ENCODE results near the gene PPA1.

Gene PPA1

DNA sequence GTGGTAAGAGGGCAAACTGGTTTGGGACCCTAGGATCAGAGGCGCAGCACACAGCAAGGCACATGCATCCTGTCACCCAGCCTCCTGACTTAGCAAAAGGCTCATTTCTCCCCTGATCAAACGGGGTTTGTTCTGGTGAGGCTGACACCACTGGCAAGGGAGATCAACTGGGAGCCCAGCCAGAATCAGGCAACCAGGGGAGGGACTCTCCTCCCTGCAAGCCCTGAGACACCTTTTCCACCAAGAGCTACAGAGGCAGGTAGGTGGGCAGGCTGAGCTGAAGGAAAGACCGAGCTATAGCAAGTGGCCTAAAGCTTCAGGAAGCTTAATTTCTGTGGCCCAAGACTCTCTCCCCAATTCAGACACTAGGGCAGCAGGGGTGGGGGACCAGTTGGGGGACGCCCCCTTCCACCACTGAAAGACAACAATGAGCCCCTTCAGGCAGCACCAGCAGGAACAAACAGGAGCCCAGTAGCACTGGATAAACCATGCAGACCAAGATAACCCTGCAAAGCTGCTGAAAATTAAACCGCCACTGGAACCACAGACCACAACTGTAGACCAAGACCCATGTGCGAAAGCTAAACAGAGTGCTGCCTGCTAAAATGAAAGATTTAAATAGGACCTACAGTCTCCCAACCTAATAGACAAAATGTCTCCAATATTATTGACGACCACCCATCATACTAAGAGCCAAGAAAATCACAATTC lies 35.8 kb downstream of the PPA1 start:
- H3K4me3 ChIP-seq (ENCODE audit: low read depth, low read length), result no peak overlapping the region
- DNase-seq (ENCODE audit: low read depth), result no peak
- TF ChIP-seq, protein P1, sequence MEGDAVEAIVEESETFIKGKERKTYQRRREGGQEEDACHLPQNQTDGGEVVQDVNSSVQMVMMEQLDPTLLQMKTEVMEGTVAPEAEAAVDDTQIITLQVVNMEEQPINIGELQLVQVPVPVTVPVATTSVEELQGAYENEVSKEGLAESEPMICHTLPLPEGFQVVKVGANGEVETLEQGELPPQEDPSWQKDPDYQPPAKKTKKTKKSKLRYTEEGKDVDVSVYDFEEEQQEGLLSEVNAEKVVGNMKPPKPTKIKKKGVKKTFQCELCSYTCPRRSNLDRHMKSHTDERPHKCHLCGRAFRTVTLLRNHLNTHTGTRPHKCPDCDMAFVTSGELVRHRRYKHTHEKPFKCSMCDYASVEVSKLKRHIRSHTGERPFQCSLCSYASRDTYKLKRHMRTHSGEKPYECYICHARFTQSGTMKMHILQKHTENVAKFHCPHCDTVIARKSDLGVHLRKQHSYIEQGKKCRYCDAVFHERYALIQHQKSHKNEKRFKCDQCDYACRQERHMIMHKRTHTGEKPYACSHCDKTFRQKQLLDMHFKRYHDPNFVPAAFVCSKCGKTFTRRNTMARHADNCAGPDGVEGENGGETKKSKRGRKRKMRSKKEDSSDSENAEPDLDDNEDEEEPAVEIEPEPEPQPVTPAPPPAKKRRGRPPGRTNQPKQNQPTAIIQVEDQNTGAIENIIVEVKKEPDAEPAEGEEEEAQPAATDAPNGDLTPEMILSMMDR (IDR thresholded peaks at IDR 0.05; ENCODE audit: low read depth, low read length, missing control alignments), result no peak
- in situ Hi-C loops (cut with HindIII; ENCODE audit: low sequenced_read_pairs), result loop anchor here (5.0 kb wide), 1 partner anchor 55 kb away; no protein-coding TSS in a partner anchor

DNA sequence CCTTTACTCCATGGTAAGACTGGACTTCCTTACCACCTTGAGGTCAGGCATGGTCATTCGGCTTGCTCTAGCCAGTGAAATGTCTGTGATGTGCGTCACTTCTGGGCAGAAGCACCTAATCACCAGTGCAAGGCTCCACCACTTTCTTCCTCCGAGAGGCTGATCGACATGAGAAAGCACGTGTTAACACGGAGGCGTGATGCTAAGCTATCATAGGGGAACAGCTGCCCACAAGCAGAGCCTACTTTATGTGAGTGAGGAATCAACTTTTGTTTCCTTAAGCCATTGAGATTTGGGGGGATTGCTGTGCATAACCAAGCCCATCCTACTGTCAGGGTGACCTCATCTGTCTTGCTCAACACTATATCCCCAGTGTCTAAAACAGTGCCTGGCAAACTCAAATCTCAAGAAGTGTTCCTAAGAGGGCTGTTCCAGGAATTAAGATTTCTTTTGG lies 39.8 kb downstream of the PPA1 start:
- TF ChIP-seq, protein P1 (IDR thresholded peaks at IDR 0.05; ENCODE audit: low read depth, low read length, missing control alignments), result no peak
- H3K4me3 ChIP-seq (ENCODE audit: low read depth, low read length), result no peak overlapping the region
- no peak for DNase-seq (ENCODE audit: low read depth)
- in situ Hi-C loops (cut with HindIII; ENCODE audit: low sequenced_read_pairs), result no loop called here

DNA sequence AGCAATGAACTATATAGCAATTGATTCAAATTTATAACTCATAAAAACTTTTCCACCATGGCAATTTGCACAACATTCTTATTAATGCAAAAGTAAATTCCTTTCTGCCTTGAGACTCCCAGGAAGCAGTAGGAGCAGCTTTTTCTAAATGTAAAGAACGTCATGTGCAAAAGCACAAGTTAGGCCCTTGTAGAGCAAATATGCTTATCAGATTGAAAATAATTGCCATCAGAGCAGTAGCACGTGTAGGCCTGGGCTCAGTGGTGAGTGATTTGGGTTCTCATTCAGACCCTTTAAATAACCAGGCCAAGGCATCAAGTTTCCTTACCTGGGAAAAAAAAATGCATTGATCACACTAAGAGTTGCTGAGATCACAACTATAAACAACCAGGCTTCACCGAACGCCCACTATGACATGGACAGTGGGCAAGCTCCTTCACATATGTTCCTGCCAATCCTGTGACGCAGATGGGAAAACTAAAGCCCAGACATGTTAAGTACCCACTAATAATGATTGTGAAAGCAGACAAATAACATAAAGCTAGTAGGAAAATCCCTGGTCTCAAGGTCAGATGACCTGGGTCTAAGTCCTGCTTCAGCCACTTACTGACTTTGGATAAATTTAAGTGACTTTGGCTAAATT lies 40.8 kb downstream of the PPA1 start:
- in situ Hi-C loops (cut with HindIII; ENCODE audit: low sequenced_read_pairs), result no loop called here
- TF ChIP-seq, protein P1 (IDR thresholded peaks at IDR 0.05; ENCODE audit: low read depth, low read length, missing control alignments), result no peak
- no peak for DNase-seq (ENCODE audit: low read depth)
- no peak overlapping the region for H3K4me3 ChIP-seq (ENCODE audit: low read depth, low read length)

DNA sequence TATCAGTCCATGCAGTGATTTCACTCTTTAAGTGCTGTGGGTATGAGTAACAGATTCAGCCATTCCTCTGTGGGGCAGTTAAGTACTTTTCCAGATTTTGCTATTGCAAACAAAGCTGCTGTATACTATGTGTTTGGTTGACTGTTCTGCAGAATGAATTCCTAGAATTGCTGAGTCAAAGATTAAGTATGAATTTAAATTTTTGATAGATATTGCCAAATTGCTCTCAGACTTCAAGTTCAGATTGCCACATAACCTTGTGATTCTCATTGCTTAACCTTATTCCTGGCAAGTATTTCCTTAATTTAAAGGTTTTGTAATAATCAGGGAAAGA lies 41.3 kb downstream of the PPA1 start:
- in situ Hi-C loops (cut with HindIII; ENCODE audit: low sequenced_read_pairs), result no loop called here
- H3K4me3 ChIP-seq (ENCODE audit: low read depth, low read length), result no peak overlapping the region
- peak; percentile 67 for DNase-seq (ENCODE audit: low read depth)
- TF ChIP-seq, protein P1 (IDR thresholded peaks at IDR 0.05; ENCODE audit: low read depth, low read length, missing control alignments), result no peak

DNA sequence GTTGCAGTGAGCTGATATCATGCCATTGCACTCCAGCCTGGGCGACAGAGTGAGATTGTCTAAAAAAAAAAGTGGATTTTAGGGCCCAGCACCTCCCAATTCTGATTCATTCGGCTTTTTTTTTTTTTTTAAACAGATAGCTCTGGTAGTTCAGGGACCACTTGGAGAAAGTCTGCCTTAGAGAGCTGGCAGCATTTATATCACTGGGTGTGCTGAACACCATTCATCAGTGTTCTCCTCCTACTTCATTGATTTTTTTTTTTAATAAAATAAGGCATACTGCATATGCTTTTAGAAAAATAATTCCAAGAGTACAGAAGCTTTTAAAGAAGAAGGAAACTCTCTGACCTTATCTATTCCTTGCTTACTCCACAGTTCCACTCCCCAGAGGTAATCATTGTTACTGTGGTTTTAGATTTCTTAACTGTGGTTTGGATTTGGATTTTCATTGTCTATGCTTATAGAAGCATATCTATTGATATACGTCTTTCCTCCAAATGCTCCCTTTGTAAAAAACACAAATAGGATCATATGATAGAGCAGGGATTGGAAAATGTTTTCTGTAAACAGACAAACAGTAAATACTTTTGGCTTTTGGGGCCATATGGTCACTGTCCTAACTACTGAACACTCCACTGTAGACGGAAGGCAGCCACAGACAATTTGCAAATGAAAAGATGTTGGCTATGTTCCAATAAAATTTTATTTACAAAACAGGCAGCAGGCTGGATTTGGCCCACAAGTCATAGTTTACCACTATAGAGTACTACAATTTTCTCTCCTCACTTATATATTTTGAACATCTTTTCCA lies 41.9 kb downstream of the PPA1 start:
- TF ChIP-seq, protein P1 (IDR thresholded peaks at IDR 0.05; ENCODE audit: low read depth, low read length, missing control alignments), result no peak
- no peak overlapping the region for H3K4me3 ChIP-seq (ENCODE audit: low read depth, low read length)
- no peak for DNase-seq (ENCODE audit: low read depth)
- in situ Hi-C loops (cut with HindIII; ENCODE audit: low sequenced_read_pairs), result no loop called here

DNA sequence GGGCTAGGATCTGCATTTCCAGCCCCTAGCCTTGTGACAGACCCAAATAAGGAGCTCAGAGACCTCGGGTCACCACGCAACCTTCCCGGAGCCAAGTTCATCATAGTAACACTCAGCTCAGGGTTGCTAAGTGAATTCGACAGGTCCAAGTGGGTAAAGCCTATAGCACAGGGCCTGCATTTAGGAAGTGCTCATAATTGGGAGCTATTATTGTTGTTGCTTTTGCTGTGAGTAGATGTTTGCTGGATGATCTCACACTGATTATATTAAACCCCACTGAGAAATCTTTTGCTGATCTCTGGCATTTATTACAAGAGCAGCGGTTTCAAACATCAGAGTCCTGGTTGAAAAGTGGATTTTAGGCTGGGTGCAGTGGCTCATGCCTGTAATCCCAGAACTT lies 42.6 kb downstream of the PPA1 start:
- TF ChIP-seq, protein P1 (IDR thresholded peaks at IDR 0.05; ENCODE audit: low read depth, low read length, missing control alignments), result no peak
- H3K4me3 ChIP-seq (ENCODE audit: low read depth, low read length), result no peak overlapping the region
- no peak for DNase-seq (ENCODE audit: low read depth)
- in situ Hi-C loops (cut with HindIII; ENCODE audit: low sequenced_read_pairs), result no loop called here

Measured in astrocyte of the cerebellum (primary cell).